ENCODE data around the gene KDM4B. TPM values are rescaled to one million over a fixed set of nuclear protein-coding genes. Genes with fewer than 3 reads are reported as not detected.

KDM4B gene
- polyA plus RNA-seq, 3 donors = 20.1 to 31.7 (median 26.5) TPM

GRCh38 chr19:5093297-5093928, 124.5 kb downstream of the KDM4B start:
- DNase-seq (ENCODE audit: extremely low read depth in 1 of 11, low read depth in 9 of 11, low spot score in 4 of 11) = no peak

- DNase-seq (ENCODE audit: extremely low read depth in 1 of 11, low read depth in 9 of 11, low spot score in 4 of 11) = no peak
Measured at GRCh38 chr19:5093948-5094718, 125.2 kb downstream of the KDM4B start.

DNA sequence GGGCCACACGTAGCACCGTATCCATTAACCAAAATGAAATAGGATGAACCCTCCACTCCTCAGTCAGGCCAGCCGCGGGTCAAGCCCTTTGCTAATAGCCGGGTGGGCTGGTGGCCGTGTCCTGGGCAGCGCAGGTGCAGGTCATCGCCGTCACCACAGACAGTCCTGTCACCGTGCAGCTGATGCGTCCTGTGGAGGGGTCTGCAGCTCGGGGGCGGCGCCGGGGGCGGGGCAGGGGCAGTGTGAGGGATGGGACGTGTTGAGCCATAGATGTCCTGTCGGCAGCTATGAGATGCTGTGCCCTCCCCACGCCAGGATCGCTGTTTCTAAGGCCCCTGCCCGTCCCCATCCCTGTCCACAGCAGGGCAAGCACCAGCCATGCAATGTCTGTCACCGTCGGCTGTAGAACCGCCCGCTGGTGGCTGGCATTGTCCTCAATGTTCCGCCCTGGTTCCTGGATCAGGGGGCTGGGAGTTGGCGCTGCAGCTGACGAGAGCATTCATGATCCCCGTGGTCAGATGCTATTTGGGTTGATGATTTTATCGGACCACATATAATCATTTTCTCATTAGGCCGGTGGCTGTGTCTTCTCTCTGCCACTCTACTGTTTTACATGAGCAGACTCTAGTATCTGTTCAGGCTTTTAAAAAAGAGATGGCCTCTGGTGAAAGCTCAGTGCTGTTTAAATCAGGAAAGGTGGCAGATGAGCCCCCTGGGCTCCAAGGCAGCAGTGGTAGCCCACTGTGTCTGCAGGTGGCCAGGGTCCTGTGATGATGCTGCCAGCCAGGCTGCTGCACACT, 126.1 kb downstream of the KDM4B start:
- no peak for DNase-seq (ENCODE audit: extremely low read depth in 1 of 11, low read depth in 9 of 11, low spot score in 4 of 11)

DNA sequence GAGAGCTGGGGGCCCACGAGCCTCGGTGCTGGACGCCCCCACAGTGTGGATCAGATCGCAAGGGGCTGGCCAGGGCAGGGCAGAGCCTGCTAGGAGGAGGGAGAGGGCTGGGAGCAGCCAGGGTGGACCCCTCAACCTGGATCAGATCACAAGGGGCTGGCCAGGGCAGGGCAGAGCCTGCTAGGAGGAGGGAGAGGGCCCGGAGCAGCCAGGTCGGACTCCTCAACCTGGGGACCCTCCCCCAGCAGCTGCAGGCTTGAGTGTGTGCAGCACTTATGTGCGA, 126.6 kb downstream of the KDM4B start:
- DNase-seq (ENCODE audit: extremely low read depth in 1 of 11, low read depth in 9 of 11, low spot score in 4 of 11) = no peak

DNA sequence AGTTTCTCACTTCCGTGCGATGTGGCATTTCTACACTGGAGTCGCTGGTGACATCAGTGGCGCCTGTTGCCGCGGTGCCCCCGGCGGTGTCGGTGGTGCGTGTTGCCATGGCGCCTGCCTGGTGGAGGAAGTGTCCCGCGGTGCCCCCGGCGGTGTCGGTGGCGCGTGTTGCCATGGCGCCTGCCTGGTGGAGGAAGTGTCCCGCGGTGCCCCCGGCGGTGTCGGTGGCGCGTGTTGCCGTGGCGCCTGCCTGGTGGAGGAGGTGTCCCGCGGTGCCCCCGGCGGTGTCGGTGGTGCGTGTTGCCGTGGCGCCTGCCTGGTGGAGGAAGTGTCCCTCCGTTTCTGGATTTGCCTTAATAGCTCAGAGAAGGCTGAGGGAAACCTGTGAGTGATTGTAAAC, 127.6 kb downstream of the KDM4B start:
- DNase-seq (ENCODE audit: extremely low read depth in 1 of 11, low read depth in 9 of 11, low spot score in 4 of 11) = no peak

DNA sequence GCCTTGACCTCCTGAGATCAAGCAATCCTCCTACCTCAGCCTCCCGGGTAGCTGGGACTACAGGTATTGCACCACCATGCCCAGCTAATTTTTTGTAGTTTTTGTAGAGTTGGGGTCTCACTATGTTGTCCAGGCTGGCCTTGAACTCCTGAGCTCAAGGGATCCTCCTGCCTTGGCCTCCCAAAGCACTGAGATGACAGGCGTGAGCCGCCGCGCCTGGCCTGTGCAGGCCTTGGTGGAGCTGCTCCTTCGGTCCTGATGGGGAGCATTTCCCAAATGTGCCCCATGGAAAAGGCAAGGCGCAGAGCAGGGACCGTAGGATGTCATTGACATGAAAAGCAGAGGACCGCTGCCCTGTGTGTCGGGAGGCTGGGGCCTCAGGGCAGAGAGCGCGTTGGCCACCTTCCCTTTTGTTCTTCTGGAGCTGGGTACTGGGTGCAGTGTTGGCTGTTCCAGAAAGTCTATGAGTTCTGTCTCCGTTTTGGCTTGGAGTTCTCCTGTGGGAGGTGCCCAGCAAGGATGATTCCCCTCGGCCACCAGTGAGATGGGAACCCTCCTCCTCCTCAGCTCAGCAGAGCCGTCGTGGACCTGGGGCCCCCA, 128.5 kb downstream of the KDM4B start:
- DNase-seq (ENCODE audit: extremely low read depth in 1 of 11, low read depth in 9 of 11, low spot score in 4 of 11) = no peak

DNA sequence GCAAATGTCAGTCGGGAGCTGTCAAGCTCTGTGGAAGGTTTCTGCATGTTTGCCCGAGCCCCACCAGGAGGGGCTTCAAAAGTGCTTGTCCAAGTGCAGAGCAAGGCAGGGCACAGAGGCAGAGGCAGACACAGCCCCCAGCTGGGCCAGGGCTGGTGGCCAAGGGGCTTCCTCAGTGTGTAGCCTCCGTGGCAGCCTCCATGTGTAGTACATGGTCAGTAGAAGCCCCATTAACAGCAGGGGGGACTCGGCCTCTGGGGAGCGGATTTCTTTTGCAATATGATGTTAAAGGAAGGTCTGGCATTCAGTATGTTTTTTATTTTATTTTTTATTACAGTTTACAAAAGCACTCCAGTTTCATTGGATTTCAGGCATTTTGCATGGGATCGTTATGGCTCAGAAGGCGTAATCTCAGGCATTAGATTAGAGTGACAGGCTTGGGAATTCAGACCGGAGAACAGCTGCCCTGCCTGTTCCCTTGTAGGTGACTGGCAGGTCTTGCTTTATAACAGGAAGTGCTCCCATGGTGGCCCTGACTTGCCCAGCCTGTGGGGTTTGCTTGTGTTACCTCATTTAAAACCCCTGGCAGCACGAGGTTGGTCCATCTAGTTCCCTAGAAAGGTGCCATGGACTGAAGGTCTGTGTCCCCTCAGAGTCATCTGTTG, 129.2 kb downstream of the KDM4B start:
- DNase-seq (ENCODE audit: extremely low read depth in 1 of 11, low read depth in 9 of 11, low spot score in 4 of 11) = no peak

DNA sequence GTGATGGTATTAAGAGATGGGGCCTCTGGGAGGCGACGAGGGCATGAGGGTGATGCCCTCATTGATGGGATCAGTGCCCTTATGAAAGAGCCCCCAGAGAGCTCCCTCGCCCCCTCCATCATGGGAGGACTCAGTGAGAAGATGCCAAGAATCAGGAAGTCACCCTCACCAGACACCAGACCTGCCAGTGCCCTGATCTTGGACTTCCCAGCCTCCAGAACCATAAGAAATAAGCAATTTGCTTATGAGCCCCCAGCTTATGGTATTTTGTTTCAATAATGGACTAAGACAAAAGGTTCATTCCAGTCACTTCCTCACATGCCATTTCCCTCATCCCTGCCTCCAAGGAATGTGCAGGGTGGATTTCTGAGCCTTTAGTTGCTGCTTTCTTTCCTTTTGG, 129.7 kb downstream of the KDM4B start:
- DNase-seq (ENCODE audit: extremely low read depth in 1 of 11, low read depth in 9 of 11, low spot score in 4 of 11) = no peak

- no peak for DNase-seq (ENCODE audit: extremely low read depth in 1 of 11, low read depth in 9 of 11, low spot score in 4 of 11)
Measured at GRCh38 chr19:5099701-5100221, 130.8 kb downstream of the KDM4B start.

GRCh38 chr19:5101871-5102270, 133.0 kb downstream of the KDM4B start:
- DNase-seq (ENCODE audit: extremely low read depth in 1 of 11, low read depth in 9 of 11, low spot score in 4 of 11) = no peak

GRCh38 chr19:5102520-5102919, 133.6 kb downstream of the KDM4B start:
- DNase-seq (ENCODE audit: extremely low read depth in 1 of 11, low read depth in 9 of 11, low spot score in 4 of 11) = no peak

GRCh38 chr19:5103061-5103701, 134.3 kb downstream of the KDM4B start:
- no peak for DNase-seq (ENCODE audit: extremely low read depth in 1 of 11, low read depth in 9 of 11, low spot score in 4 of 11)

DNA sequence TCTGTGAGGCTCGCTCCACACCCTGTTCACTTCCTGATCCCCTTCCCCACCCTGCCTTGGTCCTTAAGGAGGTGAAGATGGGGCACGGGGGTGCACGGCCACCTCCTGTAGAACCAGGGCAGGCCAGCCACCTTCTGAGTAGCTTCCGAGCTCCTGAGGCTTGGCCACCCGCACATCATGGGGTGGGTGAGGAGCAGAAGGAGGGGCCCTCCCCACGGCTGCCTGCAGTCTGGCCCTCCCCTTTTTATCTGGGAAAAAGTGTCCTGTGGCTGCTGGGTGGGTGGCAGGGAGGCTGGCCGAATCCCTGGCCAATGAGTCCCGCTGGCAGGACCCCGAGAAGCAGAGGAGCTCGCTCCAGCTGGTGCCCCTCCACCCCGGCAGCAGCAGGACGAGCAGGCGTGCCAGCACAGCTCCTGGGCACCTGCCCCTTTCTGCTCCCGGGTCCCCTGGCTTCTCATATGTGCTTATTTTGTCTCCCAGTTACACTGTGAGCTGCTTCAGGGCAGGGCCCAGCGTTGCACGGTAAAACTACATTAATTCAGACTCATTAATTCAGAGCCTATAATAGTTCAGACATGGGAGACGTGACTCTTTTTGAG, 135.0 kb downstream of the KDM4B start:
- no peak for DNase-seq (ENCODE audit: extremely low read depth in 1 of 11, low read depth in 9 of 11, low spot score in 4 of 11)

GRCh38 chr19:5104871-5105351, 136.0 kb downstream of the KDM4B start:
- no peak for DNase-seq (ENCODE audit: extremely low read depth in 1 of 11, low read depth in 9 of 11, low spot score in 4 of 11)

- no peak for DNase-seq (ENCODE audit: extremely low read depth in 1 of 11, low read depth in 9 of 11, low spot score in 4 of 11)
Measured at GRCh38 chr19:5106191-5106726, 137.3 kb downstream of the KDM4B start.

DNA sequence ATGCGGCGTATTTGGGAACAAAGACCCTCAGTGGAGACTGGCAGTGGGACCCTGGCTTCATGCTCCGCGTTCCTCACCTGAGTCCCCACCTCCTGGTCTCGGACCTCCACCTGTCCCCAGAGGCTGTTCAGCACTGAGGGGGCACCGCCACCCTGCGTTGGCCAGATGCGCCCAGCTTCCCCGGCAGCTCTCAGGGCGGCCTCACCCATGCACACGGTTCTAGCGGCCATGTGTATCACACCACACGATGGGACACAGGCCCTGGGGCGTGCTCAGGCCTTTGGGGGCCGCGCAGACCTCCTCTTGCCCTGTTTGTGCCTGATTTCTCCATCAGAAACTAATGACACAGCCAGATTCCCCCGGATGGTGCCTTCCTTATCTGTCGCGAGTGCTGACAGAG, 138.1 kb downstream of the KDM4B start:
- no peak for DNase-seq (ENCODE audit: extremely low read depth in 1 of 11, low read depth in 9 of 11, low spot score in 4 of 11)

DNA sequence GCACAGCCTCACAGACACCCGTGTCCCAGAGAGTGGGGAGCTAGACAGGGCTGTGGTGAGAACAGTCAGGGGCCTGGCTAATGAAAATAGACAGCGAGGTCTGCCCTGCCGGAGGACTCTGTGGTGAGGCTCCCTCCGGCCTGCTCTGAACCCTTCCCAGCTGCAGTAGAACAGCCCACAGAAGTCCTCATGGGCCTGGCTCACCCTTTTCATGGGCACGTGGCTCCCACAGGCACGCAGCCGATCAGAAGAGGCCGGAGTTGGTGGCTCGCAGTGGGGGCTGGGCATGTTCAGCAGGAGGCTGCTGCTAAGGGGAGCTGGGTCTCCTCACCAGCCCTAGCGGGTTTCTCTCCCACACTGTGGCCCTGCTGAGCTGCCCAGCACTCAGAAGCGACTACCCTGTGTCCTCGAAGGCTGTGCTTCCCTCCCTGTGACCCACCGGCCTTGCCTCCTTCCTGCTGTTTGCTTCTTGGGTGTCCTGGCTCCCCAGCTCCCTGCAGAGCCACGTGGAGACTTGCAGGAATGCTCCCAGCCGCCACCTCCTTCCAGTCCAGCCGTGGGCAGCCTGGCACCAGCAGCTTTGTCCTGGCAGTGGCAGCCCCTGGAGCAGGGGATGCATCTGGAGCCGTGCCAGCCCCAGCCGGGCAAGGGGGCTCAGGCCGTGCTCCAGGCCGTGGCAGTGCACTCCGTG, 138.7 kb downstream of the KDM4B start:
- no peak for DNase-seq (ENCODE audit: extremely low read depth in 1 of 11, low read depth in 9 of 11, low spot score in 4 of 11)

Data from renal cortex interstitium (tissue), 11 donors.